G401.6 (cell line): Measurements from ENCODE around the gene KRT10.
A peak's percentile ranks its signal among the peaks of the same experiment; 100 is the strongest.

Experiments used
- FAIRE-seq: peaks from 2 replicates; lab custom pipeline; 2012; peaks lifted over from hg19 to GRCh38; lab: Jason Lieb, UNC

Gene KRT10

GRCh38 chr17:40803617-40804082, 18.8 kb downstream of the KRT10 start:
- peak; percentile 95 for FAIRE-seq

GRCh38 chr17:40801157-40801556, 21.3 kb downstream of the KRT10 start:
- no peak for FAIRE-seq

GRCh38 chr17:40800381-40800780, 22.0 kb downstream of the KRT10 start:
- FAIRE-seq, result no peak

GRCh38 chr17:40799859-40800258, 22.6 kb downstream of the KRT10 start, which contains the start of gene KRT28:
Gene KRT28 (minus strand): TSS chr17:40799959. CDS start chr17:40799893, 66 bp downstream.
- no peak for FAIRE-seq

- no peak for FAIRE-seq
Observed at GRCh38 chr17:40796846-40797245, 25.6 kb downstream of the KRT10 start.

GRCh38 chr17:40795019-40795667, 27.3 kb downstream of the KRT10 start:
- FAIRE-seq, result no peak

GRCh38 chr17:40794466-40794865, 27.9 kb downstream of the KRT10 start:
- FAIRE-seq, result no peak

GRCh38 chr17:40793832-40794231, 28.6 kb downstream of the KRT10 start:
- no peak for FAIRE-seq

- no peak for FAIRE-seq
Observed at GRCh38 chr17:40791787-40792436, 30.5 kb downstream of the KRT10 start.

- FAIRE-seq, result no peak
Observed at GRCh38 chr17:40791111-40791510, 31.3 kb downstream of the KRT10 start.

GRCh38 chr17:40782450-40782849, 40.0 kb downstream of the KRT10 start, which contains the start of gene KRT27:
Gene KRT27 (minus strand): TSS chr17:40782550. CDS start chr17:40782493, 57 bp downstream.
- no peak for FAIRE-seq

- FAIRE-seq, result no peak
Observed at GRCh38 chr17:40779181-40779909, 43.1 kb downstream of the KRT10 start.

- FAIRE-seq, result no peak
Observed at GRCh38 chr17:40778461-40778860, 44.0 kb downstream of the KRT10 start.

- no peak for FAIRE-seq
Observed at GRCh38 chr17:40777971-40778370, 44.4 kb downstream of the KRT10 start.

- FAIRE-seq, result no peak
Observed at GRCh38 chr17:40777459-40777858, 45.0 kb downstream of the KRT10 start.

- FAIRE-seq, result no peak
Observed at GRCh38 chr17:40775945-40776344, 46.5 kb downstream of the KRT10 start.

GRCh38 chr17:40772101-40772500, 50.3 kb downstream of the KRT10 start, which contains the start of gene KRT26:
Gene KRT26 (minus strand): TSS chr17:40772201. CDS start chr17:40772113, 88 bp downstream.
- no peak for FAIRE-seq
